ENCODE measurements around the gene LRRFIP1.

Gene LRRFIP1

DNA sequence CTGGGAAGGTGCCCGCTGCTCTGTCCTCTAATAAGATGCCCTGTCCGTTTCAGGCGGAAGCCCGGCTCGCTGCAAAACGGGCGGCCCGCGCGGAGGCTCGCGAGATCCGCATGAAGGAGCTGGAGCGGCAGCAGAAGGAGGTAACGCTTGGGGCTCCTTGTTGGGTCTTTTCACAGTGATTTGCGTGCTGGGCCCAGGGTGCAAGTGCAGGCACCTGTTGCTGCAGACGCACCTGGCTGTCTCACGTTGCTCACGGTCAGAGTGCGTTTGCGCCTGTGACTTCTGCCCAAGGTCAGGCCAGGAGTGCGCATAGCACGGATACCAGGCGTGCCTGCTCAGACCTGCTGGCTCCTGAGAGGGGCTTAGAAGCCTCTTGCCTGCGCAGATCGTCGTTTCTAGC, 81.1 kb downstream of the LRRFIP1 start:
- DNase-seq, result no peak

DNA sequence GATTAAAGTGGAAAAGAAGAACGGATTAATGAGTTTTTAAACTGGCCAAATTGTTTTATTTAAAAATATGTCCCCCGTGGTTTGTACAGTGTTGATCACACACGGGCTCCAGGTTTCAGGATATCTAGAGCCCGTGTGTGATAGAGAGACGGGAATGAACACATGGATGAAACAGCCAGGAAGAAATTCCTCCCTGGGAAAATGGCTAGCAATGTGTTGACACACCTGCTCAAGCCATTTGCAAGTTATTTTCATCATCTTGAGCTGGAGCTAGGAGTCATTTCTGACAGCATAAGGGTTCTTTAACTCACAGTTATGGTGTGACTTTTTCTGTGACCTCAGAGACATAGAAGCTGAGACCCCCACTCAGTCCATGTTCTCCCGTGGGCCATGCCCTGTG, 81.6 kb downstream of the LRRFIP1 start:
- no peak for DNase-seq

DNA sequence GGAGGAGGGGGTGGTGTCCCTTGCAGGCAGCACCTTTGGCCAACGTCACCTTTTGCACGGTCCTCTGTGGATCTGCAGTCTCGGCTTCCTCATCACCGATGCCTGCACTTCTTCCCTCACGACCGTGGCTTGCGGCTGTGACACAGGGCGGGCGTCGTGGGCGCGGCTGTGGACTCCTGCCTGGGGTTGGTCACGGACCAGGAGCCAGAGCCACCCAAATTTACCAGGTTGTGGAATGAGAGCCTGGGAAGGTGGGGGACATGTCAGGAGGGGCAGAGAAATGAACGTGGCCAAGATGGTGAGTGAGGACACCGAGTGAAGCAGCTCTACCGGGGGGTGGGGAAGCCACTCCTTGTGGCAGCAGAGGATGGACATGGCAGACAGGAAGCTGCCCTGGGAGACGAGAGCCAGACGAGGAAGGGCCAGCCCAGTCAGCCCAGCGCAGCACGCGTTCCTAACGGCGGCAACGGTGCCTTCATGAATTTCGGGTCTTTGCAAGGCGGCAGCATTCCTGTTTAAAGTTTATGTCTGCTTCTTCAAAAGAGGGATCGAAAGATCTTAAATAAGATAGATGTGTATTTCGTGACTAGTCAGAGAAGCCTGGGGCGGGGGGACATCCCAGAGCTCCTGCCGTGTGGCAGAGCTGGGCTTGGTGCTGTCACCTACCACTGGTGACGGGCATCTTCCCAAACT, 84.2 kb downstream of the LRRFIP1 start:
- no peak for DNase-seq

DNA sequence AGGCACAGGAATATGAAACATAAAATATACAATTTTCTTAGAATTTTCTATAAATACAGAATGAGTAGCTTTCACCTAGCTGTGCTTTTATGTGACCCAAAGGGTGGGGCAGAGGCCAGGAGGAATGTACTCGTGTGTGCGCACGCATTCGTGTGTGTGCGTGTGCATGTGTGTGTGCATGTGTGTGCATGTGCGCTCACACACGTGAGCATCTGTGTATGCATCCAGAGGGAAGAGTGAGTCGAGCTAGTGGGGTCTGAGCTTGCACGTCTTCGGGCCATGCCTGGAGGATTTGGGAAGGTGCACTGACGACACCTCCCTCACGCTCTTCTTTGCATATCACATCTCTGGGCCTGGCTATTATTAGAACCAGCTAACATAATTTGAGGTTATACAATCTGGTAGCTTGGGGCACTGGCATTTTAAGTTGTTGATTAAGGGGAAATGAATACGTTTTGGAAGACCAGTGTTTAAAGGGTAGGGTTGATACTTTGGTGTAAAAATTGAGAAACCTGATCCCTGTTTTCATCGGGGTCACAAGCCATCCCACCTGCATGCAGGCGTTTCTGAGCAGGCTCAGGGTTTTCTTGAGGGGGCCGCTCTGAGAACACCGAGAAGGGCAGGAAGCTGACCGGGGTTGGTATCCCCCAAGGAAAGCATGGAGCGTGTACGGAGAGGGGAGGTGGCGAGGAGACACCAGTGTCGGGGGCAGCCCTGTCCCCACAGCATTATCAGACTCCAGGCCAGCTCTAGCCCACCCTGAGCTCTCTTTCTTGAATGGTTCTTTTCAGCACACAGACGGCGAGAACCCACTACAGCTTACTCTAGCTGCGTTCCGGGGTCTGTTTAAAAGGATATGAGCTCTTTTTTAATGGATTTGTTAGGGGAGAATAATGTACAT, 85.3 kb downstream of the LRRFIP1 start:
- DNase-seq, result no peak

DNA sequence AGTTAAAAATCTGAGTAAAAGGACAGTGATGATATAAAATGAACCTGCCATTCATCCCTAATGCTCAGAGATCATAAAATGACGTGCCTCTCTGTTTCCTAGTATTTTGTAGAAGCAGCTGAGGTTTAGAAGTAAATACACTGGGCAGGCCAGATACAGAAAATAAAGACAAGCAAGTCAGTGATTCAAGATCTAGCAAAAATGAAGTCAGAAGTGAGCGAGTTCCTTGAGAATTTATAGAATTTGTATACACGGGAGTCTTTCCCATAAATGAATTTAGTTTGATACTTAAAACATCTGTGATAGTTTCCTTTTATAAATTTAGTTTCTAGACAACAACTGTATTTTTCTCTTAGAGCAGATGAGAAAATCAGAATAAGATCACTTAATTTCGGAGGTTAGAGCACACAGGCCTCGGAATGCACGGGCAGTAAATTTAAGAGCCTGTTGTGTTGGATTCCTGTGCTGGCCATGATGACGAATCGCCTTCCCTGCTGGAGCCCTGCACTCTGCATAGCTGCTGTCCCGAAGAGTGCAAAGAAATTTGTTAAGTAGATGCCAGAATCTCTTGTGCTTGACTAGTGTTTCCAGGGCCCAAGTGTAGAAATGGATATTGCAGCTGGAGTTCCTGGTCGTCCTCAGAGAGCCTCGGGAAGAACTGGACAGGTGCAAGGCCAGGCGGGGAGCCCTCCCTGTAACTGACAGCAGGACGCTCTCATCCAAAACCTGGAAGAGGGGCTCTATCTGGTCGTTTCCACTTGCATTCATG, 87.5 kb downstream of the LRRFIP1 start:
- DNase-seq, result no peak

DNA sequence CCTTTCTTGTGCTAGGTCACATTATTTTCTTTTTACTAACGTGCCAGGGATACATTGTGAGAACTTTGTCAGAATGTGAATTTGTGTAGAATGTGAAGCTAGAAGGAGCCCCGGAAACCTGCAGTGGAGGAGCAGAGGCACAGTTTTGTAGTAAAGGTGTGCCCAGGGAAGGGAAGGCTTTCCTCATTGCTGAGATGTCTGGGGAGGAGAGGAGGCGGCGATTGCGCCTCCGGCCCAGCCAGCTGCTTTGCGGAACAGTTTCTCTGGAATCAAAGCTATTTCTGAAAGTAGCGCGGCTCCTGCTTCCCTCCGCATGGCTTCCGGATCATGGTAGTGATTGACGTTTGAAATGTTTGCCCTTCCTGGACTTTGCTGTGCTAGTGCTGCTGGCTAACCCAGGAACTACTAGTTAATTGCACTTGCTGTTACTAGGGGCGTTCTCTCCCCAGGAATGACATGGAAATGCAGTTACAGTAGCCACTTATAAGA, 88.1 kb downstream of the LRRFIP1 start:
- DNase-seq, result no peak

DNA sequence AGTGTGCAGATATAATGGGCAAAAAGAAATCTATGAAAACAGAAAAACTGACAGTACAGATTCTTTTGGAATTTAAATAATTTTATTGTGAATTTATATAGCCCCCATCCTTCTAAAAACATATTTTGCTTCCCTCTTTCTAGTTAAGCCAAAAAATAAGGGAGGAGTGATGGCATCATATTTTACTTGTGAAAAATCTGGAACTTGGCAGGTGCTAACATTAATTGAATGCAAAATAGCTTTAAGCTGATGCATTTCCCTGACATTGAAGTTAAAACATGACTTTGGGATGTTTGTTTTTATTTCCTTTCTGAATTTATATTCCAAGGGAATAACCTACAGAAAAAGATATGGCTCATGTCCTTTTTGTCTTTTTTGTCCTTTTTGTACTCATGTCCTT, 88.6 kb downstream of the LRRFIP1 start:
- DNase-seq, result no peak

DNA sequence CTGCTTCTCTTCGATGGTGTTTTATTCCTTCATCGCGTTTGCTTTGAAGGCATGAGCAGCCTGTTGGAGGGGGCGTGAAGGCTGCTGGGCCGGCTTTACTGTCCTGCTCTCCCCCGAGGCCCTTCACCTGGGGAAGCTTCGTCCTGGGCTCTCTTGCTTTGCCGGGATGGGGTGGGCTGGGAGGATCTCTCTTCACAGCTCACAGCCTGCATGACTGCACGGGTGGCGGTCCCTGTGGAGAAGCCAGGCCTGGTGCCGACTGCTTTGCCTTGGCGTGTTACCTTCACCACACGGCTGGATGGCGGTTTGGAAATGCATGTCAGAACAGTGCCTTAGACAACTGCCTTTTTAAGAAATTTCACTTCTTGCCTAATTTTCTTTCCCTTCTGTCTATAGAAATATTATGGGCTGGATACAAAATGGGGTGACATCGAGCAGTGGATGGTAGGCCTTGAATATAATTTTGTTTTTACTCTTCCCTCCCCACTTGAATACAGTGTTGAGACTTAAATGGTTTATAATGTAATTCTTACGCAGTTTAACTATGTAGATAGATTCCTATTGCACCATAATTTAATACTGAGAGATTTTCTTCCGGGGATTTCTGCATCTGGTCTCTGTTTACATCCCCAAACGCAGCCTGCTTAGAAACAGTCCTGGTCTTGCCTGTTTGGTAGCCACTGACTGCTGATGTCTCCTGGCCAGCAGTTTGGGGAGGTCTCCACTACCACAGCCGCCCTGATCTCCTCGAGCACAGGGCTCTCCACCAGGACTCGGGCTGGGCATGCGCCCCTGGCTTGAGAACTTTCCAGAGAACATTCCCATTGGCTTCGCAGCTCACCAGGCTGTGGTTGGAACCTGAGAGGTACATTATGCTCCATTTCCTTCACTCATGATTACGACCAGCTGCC, 90.2 kb downstream of the LRRFIP1 start:
- no peak for DNase-seq

DNA sequence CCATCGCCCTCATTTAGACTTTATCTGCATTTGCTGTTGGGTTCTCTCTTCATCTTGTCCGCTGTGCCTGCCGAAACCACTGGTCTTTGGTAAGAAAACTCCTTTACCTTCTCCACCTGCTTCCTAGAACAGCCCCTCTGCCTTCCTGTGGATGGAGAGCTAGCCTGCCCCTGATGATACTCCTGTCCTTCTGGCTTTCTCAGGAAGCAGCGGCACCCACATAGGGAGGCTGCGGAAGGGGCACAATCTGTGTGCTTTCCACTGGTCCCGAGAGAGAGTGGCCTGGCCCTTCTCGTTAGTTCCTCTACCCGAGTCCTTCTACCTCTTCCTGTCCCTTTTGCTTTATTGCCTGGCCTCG, 90.9 kb downstream of the LRRFIP1 start:
- DNase-seq, result no peak

DNA sequence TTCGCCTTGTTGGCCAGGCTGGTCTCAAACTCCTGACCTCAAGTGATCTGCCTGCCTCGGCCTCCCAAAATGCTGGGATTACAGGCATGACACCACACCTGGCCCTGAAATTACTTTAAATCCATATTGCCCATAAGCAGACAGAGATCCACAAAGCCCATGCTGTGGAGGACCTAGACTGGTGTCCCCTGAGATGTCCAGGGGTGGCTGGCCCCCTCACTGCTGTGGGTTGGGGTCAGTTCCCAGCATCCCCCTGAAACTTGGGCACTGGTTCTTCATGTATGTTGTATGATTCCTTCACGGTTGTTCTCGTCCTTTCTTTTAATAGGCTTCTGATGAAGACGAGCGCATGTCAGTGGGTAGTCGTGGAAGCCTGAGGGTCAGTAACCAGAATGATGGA, 93.1 kb downstream of the LRRFIP1 start:
- DNase-seq, result no peak

DNA sequence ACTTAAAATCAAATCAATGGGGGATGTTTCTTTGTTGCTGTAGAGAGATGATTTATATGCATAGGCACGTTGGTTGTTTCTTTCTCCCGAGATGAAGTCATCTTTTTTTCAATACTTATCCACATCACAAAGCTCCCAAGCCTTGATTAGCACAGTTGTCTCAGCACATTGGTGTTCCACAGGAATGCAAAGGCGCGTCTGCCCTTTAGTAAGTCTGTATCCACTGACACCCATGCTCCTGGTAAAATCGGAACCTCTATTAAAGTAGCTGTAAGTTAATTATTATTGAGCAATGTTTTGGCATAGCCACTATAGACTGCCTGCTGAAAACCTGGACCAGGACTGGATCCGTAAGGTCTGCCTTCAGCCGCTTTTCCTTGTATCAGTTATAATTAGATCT, 93.6 kb downstream of the LRRFIP1 start:
- DNase-seq, result no peak

DNA sequence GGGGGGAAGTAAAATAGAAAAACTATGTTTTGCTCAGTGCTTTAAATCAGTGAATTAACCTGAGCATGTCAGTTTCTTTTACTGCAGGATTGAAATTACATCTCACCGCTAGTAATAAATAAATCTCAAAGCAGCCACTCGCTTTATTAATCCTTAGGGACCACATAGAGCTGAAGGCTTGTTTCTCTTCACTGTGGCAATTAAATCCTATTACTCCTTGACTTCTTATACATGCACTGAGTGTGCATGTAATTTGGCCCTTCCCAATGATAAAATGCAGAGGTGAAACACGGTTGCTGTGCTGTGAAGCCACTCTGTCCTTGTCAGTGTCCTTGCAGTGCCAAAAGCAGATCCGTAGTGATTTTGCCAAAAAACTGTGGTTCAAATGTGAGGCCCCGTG, 94.1 kb downstream of the LRRFIP1 start:
- DNase-seq, result no peak

DNA sequence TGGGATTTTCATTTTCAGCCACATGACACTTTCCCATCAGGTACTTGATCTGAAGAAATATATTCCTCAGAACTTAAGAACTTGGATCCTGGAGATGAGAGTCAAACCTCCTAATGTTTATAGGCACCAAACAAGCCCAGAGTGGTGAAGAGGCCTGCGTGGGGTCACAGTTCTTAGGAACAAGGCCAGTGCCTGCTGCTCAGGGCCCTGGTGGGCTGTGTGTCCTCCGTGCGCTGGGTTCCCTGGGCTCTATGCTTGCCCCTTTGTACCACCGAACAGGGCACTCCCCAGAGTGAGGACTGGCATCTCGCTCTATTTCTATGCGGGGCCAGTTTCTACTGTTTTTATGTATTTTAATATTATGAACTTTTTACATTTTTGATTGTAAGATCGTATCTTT, 95.2 kb downstream of the LRRFIP1 start:
- DNase-seq, result no peak

DNA sequence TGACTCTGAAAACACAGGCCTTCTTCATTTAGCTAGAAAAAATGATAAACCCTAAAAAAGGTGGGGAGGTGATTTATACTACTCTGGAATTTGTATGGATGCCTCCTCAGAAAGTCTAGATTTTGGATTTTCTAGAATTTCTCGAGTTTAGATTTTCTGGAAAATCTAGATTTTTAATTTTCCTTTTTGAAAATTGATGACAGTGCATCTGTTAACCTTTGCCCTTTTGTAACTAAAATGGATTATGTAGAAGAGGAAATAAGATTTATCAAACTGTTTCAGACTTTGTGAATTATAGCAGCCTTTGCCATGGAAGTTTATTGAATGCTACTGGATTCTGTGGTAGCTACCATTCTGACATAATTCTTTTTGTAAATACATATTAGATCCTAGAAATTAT, 95.6 kb downstream of the LRRFIP1 start:
- no peak for DNase-seq

DNA sequence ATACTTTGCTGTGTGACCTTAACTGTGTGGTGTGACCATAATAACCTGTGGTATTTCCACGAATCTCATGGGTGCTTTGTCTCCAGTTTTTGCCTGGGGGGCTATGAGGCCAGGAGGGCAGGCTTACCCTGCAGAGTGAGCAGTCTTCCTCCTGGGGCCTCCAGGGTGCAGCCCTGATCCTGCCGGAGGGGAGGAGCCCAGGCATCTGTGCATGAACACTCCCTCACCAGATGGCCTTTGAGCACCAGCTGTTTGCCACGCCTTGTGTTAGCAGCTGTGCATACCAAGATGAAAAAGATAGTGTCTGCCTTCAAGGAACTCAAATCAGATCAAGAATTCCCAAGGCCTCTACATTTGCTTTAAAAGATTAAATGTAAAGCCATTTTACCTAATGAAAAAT, 96.2 kb downstream of the LRRFIP1 start:
- no peak for DNase-seq

DNA sequence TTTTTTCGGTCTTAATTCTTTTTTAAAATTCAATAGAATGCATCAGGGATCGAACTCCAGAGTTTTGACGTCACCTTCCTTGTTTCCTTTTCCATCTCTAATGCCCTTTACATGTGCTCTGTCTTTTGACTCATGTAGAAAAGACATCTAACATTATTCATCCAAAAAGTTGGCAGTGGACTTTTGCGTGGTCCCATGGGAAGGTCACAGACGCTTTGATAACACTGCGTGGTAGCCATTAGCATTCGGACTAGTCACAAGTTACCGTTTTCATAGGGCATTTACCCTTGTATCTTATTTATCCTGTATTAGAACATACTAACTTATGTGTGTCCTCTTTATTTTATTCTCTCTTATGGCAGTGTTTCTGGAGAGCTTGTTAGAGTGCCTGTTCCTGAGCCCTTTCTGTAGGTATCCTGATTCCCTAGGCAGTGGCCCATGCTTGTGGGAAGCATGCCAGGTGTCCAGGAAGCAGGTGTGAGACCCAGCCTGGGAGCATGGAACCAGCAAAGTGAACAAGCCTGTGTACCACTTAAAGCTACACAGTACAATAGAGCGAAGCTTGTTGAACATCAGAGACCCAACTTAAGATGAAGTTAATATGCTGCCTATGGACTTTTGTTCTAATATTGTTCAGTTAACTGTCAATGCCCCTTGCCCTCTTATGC, 97.6 kb downstream of the LRRFIP1 start:
- peak; percentile 43 for DNase-seq

DNA sequence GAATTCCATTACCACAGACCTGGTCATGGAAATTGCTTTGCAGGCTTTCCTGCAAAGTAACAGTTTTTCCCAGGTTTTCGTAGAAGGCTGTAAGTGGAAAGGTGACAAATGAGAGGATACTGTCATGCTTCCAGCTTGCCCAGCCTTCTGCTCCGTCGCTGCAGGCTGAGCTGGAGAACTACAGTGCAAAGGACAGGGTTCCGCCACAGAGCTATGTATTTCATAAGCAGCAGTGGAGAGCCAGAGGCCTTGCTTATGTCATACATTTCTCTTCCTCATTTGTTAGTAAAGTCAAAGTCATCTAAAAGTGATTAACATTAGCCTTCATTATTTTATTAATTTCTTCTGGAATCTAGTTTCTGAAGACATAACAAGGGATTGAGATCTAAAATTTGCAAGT, 98.3 kb downstream of the LRRFIP1 start:
- no peak for DNase-seq

DNA sequence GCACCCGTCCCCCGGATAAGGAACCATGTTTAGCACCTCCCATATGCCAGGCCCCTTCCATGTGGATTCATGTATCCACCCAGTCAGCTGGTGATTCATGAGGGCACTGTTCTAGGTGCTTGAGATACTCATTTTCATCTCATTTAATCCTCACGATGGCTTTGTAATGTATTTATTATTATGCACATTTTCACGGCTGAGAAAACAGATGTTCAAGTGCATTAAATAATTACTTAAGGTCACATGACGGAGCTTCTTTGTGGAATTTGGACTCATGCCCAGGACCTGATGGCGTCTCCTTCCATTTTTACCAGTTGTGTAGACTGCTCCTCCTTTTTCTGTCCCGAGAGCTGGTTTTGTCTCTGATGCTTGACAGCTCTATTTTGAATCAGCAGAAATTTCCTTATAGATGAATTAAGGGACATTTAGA, 99.0 kb downstream of the LRRFIP1 start:
- peak; percentile 64 for DNase-seq

DNA sequence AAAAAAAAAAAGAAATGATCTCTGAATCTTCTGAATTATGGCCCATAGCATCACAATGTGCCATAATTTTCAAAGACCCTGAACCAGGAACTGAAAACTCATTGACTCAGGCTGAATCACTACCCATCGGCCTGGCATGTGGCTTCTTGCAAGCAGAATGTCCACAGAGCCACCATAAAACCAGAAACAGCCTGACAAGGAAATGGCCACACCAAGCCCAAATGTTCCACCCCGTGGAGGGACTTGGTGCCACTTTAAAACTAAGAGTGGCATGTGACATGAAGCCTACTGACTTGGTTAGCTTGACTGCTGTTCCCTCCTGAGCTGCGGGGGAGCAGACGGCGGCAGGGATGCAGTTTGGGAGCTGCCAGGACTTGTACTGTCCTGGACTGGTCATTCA, 100.0 kb downstream of the LRRFIP1 start:
- DNase-seq, result no peak

DNA sequence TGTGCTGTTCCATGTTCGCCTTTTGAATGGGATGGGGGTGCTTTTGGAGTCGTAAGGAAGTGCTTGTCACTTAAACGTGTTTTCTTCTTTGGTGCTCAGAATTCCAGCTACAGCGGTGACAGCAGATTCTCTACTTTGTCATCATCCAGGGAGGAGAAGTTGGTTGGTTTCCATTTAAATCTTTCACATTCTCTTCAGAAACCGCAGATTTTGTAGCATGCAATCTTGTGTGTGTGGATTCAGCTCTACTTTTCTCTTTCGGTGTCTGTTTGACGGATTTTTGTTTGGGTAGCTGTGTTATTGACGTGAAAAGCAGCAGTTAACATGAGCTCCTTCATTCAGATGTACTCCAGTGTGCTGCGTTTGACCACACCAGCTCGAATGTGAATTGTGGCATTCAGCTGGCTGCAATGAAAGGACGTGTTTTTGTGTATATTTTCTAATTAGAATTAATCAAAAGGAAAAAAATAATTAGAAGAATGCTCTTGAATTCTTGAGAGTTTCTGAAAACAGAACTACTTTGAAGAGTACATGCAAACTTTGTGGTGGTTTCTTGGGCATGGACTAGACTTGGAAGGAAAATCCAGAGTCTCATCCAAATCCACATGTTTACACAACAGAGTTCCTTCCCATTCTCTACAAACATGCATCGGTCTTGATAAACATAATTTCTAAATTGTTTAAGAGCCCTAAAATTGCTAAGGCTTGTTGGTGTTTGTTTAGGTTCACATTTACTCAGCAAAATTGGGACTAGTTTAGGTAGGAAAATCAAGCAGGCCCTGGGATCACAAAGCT, 102.5 kb downstream of the LRRFIP1 start:
- no peak for DNase-seq

DNA sequence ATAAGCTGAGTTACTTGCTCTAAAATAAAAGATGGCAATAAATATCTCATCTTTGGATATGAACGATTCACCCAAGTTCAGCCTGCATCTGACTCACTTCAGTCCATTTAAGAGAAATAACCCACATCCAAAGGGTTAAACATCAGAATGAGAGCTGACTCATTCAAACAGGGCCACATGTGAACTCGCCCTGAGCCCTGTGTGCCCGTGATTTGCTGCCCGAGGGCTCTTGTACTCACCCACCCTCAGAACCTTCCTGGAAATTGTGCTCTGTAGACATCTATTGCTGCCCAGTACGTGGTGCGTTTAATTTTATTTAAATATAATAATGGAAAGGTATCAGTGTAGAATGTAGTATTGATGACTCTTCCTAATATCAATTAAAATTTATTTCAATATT, 104.3 kb downstream of the LRRFIP1 start:
- DNase-seq, result no peak

Data from NCI-H2107 (cell line).